GM12874 (cell line): ENCODE results near the gene ACP1.

ENCODE experiments used
- TF ChIP-seq, protein P1 (sequence below): IDR thresholded peaks from 2 replicates; pipeline ENCODE4 v1.5.1; 2011; ENCODE audit warnings: low read depth, mild to moderate bottlenecking, control low read depth, low read length, moderate library complexity; ENCODE audit not compliant: insufficient read depth

ACP1 gene

GRCh38 chr2:246489-247144 is 18.1 kb upstream of the ACP1 start:
- TF ChIP-seq, protein P1, sequence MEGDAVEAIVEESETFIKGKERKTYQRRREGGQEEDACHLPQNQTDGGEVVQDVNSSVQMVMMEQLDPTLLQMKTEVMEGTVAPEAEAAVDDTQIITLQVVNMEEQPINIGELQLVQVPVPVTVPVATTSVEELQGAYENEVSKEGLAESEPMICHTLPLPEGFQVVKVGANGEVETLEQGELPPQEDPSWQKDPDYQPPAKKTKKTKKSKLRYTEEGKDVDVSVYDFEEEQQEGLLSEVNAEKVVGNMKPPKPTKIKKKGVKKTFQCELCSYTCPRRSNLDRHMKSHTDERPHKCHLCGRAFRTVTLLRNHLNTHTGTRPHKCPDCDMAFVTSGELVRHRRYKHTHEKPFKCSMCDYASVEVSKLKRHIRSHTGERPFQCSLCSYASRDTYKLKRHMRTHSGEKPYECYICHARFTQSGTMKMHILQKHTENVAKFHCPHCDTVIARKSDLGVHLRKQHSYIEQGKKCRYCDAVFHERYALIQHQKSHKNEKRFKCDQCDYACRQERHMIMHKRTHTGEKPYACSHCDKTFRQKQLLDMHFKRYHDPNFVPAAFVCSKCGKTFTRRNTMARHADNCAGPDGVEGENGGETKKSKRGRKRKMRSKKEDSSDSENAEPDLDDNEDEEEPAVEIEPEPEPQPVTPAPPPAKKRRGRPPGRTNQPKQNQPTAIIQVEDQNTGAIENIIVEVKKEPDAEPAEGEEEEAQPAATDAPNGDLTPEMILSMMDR, result peak; percentile 51; the same call in 1 of the 2 replicates

GRCh38 chr2:248724-249123 is 16.0 kb upstream of the ACP1 start:
- TF ChIP-seq, protein P1, result no peak

GRCh38 chr2:249538-250042 is 15.2 kb upstream of the ACP1 start:
- TF ChIP-seq, protein P1, result no peak

DNA sequence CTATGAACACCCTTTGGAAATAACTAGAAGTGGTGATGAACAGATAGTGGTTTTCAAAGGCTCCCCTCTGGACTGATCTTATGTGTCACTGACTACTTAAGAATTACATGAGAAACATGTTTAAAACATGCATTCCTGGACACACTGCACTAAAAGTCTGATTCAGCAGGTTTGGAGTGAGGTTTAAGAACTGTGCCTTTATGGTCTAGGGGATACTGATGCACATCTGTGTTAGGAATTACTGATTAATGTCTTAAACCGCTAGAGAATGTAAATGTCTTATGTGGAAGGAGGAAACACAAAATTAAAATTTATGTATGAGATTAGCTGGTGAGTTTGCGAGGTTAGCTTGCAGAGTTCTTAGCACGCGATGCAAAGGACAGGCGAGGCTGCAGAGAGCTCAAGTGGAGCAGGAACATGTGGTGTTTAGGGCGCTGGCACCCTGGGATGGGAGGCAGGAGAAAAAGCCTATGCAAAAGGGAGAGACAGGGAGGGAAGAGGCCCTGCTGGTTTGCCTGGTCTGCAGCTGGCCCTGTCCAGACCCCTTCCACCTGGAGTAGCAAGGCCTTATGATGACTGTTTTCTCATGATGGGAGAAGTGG is 12.6 kb upstream of the ACP1 start:
- TF ChIP-seq, protein P1, result no peak

GRCh38 chr2:253202-253638 is 11.5 kb upstream of the ACP1 start:
- TF ChIP-seq, protein P1, result no peak

DNA sequence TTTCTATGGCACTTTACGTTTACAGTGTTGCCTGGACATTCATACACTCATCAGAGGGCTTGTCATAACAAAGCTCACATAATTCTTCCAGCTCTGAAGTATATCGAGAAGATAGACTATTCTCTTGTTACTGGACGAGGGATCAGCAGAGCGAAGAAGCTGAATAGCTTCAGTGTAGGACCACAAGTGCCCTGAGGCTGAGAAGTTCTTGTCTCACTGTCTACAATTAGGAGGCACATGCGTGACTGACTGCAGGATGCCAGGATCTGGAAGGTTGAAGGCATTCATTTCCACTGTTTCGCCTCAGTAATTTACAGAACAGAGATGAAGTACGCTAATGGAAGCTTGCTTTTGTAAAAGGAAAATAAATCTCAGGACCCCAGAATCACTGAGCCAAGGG is 10.5 kb upstream of the ACP1 start:
- TF ChIP-seq, protein P1, result no peak

DNA sequence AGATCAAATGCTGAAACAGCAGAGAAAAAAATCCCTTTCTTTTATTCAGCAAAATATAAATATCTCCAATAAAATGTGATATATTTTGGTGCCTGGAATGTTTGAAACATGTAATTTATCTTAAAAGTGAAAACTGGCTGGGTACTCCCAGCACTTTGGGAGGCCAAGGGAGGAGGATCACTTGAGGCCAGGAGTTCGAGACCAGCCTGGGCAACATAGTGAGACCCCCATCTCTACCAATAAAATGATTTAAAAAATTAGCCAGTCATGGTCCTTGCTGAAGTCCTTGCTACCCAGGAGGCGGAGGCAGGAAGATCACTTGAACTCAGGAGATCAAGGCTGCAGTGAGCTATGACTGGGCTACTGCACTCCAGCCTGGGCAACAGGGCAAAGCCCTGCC is 9.6 kb upstream of the ACP1 start:
- TF ChIP-seq, protein P1, result no peak
